ENCODE measurements around the gene SLC35F1.

GRCh38 chr6:118197539-118197938 is 290.5 kb downstream of the SLC35F1 start:
- TF ChIP-seq TAF1 (IDR thresholded peaks at IDR 0.05; ENCODE audit: low read depth), result no peak
- no peak for TF ChIP-seq EZH2 (IDR thresholded peaks at IDR 0.05; ENCODE audit: borderline replicate concordance, insufficient read depth, low read length, poor library complexity, severe bottlenecking)

Measured in neural cell (in vitro differentiated cells).